ENCODE data around the gene PSMD8.

DNA sequence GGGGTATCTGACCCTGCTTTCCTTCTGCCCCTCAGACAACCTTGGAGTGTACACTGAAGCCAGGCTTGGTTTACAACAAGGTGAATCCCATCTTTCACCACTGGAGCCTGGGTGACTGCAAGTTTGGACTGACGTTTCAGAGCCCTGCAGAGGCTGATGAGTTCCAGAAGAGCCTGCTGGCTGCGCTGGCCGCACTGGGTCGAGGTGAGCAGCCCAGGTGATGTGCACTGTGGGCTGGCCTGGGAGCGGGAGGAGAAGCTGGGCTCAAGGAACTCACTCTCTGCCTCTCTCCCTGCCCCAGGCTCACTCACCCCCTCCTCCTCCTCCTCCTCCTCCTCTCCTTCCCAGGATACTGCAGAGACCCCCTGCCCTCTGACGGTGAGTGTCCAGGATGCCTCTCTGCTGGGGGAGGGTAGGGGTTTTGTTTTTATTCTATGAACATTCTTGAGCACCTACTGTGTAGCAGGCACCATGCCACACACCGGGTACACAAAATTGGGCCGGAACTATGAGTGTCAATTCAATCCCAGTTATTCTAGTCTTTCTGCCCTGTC lies 17.6 kb downstream of the PSMD8 start:
- TF ChIP-seq, protein P1, sequence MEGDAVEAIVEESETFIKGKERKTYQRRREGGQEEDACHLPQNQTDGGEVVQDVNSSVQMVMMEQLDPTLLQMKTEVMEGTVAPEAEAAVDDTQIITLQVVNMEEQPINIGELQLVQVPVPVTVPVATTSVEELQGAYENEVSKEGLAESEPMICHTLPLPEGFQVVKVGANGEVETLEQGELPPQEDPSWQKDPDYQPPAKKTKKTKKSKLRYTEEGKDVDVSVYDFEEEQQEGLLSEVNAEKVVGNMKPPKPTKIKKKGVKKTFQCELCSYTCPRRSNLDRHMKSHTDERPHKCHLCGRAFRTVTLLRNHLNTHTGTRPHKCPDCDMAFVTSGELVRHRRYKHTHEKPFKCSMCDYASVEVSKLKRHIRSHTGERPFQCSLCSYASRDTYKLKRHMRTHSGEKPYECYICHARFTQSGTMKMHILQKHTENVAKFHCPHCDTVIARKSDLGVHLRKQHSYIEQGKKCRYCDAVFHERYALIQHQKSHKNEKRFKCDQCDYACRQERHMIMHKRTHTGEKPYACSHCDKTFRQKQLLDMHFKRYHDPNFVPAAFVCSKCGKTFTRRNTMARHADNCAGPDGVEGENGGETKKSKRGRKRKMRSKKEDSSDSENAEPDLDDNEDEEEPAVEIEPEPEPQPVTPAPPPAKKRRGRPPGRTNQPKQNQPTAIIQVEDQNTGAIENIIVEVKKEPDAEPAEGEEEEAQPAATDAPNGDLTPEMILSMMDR (IDR thresholded peaks at IDR 0.05) = no peak
- TF ChIP-seq POLR2A (IDR thresholded peaks at IDR 0.05) = no peak
- TF ChIP-seq EP300 (IDR thresholded peaks at IDR 0.05) = no peak
